Measurements from ENCODE around the gene KCNQ1.

- TF ChIP-seq EZH2 (IDR thresholded peaks at IDR 0.05; ENCODE audit: insufficient read depth, poor library complexity, severe bottlenecking) (no peak), EZH2phosphoT487 (IDR thresholded peaks at IDR 0.05; ENCODE audit: insufficient read depth, low read depth) (no peak)
These were observed 361.7 kb downstream of the KCNQ1 start for GRCh38 chr11:2806351-2807024.
